Hepatocyte (in vitro differentiated cells): ENCODE results near the gene EHBP1. TPM values are rescaled to one million over a fixed set of nuclear protein-coding genes. Genes with fewer than 3 reads are reported as not detected.

Source experiments
- DNase-seq: peaks from one replicate; pipeline ENCODE4 v3.0.0-alpha.2; 2016; ENCODE audit warnings: low spot score
- H2AFZ ChIP-seq: fragments of 200-600 bp; sonication (generic); 2 replicates; pipeline ENCODE4 v1.6.0; 2016; ENCODE audit warnings: antibody characterized with exemption, mild to moderate bottlenecking
- H3K27ac ChIP-seq: fragments of 200-600 bp; sonication (generic); 2 replicates; pipeline ENCODE4 v1.5.1; 2016; ENCODE audit warnings: mild to moderate bottlenecking
- H3K27me3 ChIP-seq: fragments of 200-600 bp; sonication (generic); 2 replicates; pipeline ENCODE4 v1.6.1; 2016
- H3K36me3 ChIP-seq: fragments of 200-600 bp; sonication (generic); replicated peaks from 2 replicates; pipeline ENCODE4 v1.5.1; 2016; ENCODE audit warnings: low read depth; ENCODE audit not compliant: insufficient read depth
- H3K4me1 ChIP-seq: fragments of 200-600 bp; sonication (generic); 2 replicates; pipeline ENCODE4 v1.5.1; 2016; ENCODE audit warnings: mild to moderate bottlenecking, moderate library complexity; ENCODE audit not compliant: insufficient read depth
- H3K4me2 ChIP-seq: fragments of 200-600 bp; sonication (generic); 2 replicates; pipeline ENCODE4 v1.6.0; 2016
- H3K4me3 ChIP-seq: fragments of 200-600 bp; sonication (generic); 2 replicates; pipeline ENCODE4 v1.5.1; 2016; ENCODE audit warnings: mild to moderate bottlenecking
- H3K79me2 ChIP-seq: fragments of 200-600 bp; sonication (generic); 2 replicates; pipeline ENCODE4 v1.6.0; 2017; ENCODE audit warnings: mild to moderate bottlenecking
- H3K9me2 ChIP-seq: fragments of 200-600 bp; sonication (generic); replicated peaks from 2 replicates; pipeline ENCODE4 v1.6.0; 2017; ENCODE audit warnings: mild to moderate bottlenecking; ENCODE audit not compliant: insufficient read depth
- H3K9me3 ChIP-seq: fragments of 200-600 bp; sonication (generic); 2 replicates; pipeline ENCODE4 v1.5.1; 2016; ENCODE audit warnings: low read depth, mild to moderate bottlenecking
- H4K20me1 ChIP-seq: fragments of 200-600 bp; sonication (generic); 2 replicates; pipeline ENCODE4 v1.6.0; 2016; ENCODE audit warnings: mild to moderate bottlenecking; ENCODE audit not compliant: insufficient read depth, poor library complexity, severe bottlenecking
- CTCF ChIP-seq: fragments of 200-600 bp; sonication (generic); IDR thresholded peaks from 2 replicates; pipeline ENCODE4 v1.5.1; 2016; ENCODE audit warnings: antibody characterized with exemption, mild to moderate bottlenecking; ENCODE audit not compliant: poor library complexity
- EZH2 ChIP-seq: fragments of 200-600 bp; sonication (generic); IDR thresholded peaks from 2 replicates; pipeline ENCODE4 v1.6.1; 2016; ENCODE audit warnings: antibody characterized with exemption, mild to moderate bottlenecking, borderline replicate concordance
- EZH2phosphoT487 ChIP-seq: fragments of 200-600 bp; sonication (generic); IDR thresholded peaks from one replicate; pipeline ENCODE4 v1.6.1; 2018; ENCODE audit warnings: antibody characterized with exemption, mild to moderate bottlenecking, low read depth, moderate library complexity; ENCODE audit not compliant: unreplicated experiment, severe bottlenecking
- WGBS: methylation state at CpG from one replicate; pipeline ENCODE4 v1.1.6; 2016; ENCODE audit warnings: low lambda C conversion rate; ENCODE audit errors: missing lambda C conversion rate; 5-methylcytosine and 5-hydroxymethylcytosine counted together
- polyA plus RNA-seq: library from polyadenylated mRNA; unstranded; fragments of >200 nt; fragmentation: Nextera tagmentation; extraction: Ambion mirVana; gene quantifications from 2 replicates; pipeline ENCODE4 v1.2.1, GENCODE V29; 2016
- total RNA-seq: library from RNA; depleted of rRNA; stranded (reverse); fragments of >200 nt; gene quantifications from 2 replicates; pipeline ENCODE4 v1.2.3, GENCODE V29; 2014

The EHBP1 gene
- total and polyA plus RNA-seq, 2 experiments from 2014 or later = 11.4 to 34.6 TPM

- Histone ChIP-seq H3K27ac (no peak overlapping the region), H3K27me3 (no peaks in the 10 kb centered on the region), H3K4me1 (peaks cover 28% of the 10 kb centered on the region), H4K20me1 (no peaks in the 10 kb centered on the region), H3K9me3 (no peaks in the 10 kb centered on the region), H3K4me2 (no peak overlapping the region), H2AFZ (no peak overlapping the region), H3K36me3 (no peaks in the 10 kb centered on the region), H3K9me2 (no peaks in the 10 kb centered on the region), H3K4me3 (no peak overlapping the region), H3K79me2 (no peaks in the 10 kb centered on the region)
- DNase-seq = no peak
- WGBS = 82% methylated on average over 2 of the region's 2 CpGs
- TF ChIP-seq EZH2phosphoT487 (no peak), EZH2 (no peak), CTCF (no peak)
Measured at GRCh38 chr2:62660087-62660486, 45.4 kb upstream of the EHBP1 start.

GRCh38 chr2:62660582-62661262, 44.8 kb upstream of the EHBP1 start:
- Histone ChIP-seq H3K79me2 (no peaks in the 10 kb centered on the region), H2AFZ (no peak overlapping the region), H3K9me3 (no peaks in the 10 kb centered on the region), H3K9me2 (no peaks in the 10 kb centered on the region), H3K4me2 (no peak overlapping the region), H3K36me3 (no peaks in the 10 kb centered on the region), H3K27me3 (no peaks in the 10 kb centered on the region), H3K4me3 (no peak overlapping the region), H3K27ac (peak overlapping the region; percentile 4), H4K20me1 (no peaks in the 10 kb centered on the region), H3K4me1 (peaks cover 28% of the 10 kb centered on the region)
- TF ChIP-seq EZH2phosphoT487 (no peak), EZH2 (no peak), CTCF (no peak)
- no peak for DNase-seq
- 78% methylated on average over 2 of the region's 2 CpGs for WGBS

- H2AFZ ChIP-seq = no peak overlapping the region
- no peak overlapping the region for H3K4me2 ChIP-seq
- H3K4me1 ChIP-seq = peaks cover 28% of the 10 kb centered on the region
- 88% methylated on average over 3 of the region's 3 CpGs for WGBS
- no peaks in the 10 kb centered on the region for H3K9me2 ChIP-seq
- no peak for DNase-seq
- no peaks in the 10 kb centered on the region for H4K20me1 ChIP-seq
- TF ChIP-seq EZH2 (no peak), EZH2phosphoT487 (no peak), CTCF (no peak)
- H3K4me3 ChIP-seq = no peak overlapping the region
- H3K27me3 ChIP-seq = no peaks in the 10 kb centered on the region
- H3K36me3 ChIP-seq = no peaks in the 10 kb centered on the region
- H3K79me2 ChIP-seq = no peaks in the 10 kb centered on the region
- peak overlapping the region; percentile 4 for H3K27ac ChIP-seq
- no peaks in the 10 kb centered on the region for H3K9me3 ChIP-seq
Measured at GRCh38 chr2:62661263-62661635, 44.3 kb upstream of the EHBP1 start.
